Measurements from ENCODE around the gene RNF151. TPM values are rescaled to one million over a fixed set of nuclear protein-coding genes. Genes with fewer than 3 reads are reported as not detected.

Gene RNF151
- polyA plus RNA-seq, 1 donor from 2014 or later = not detected

- Histone ChIP-seq H2AFZ (ENCODE audit: low read depth, low read length) (no peak overlapping the region), H3K9me2 (ENCODE audit: insufficient read depth, low read length) (no peaks in the 10 kb centered on the region), H3K9ac (ENCODE audit: low read length) (no peak overlapping the region), H3K4me3 (ENCODE audit: low read length) (no peak overlapping the region), H4K20me1 (ENCODE audit: insufficient read depth) (no peaks in the 10 kb centered on the region), H3F3A (ENCODE audit: insufficient read depth, low read length, poor library complexity, severe bottlenecking) (no peaks in the 10 kb centered on the region), H3K4me2 (ENCODE audit: low read length) (no peak overlapping the region), H3K27ac (ENCODE audit: low read length) (no peak overlapping the region), H3K9me3 (ENCODE audit: low read length) (no peaks in the 10 kb centered on the region), H3K36me3 (ENCODE audit: insufficient read depth, low read length) (no peaks in the 10 kb centered on the region), H3K79me2 (replicated peaks; ENCODE audit: insufficient read depth, low read length) (no peaks in the 10 kb centered on the region), H3K27me3 (ENCODE audit: insufficient read depth, low read depth, low read length) (peaks cover 63% of the 10 kb centered on the region)
- TF ChIP-seq TAF1 (IDR thresholded peaks at IDR 0.05; ENCODE audit: low read depth) (no peak), RAD21 (conservative IDR thresholded peaks at IDR 0.05) (no peak), REST (IDR thresholded peaks at IDR 0.05; ENCODE audit: borderline replicate concordance) (no peak), POLR2AphosphoS5 (IDR thresholded peaks at IDR 0.05) (no peak), SMC3 (conservative IDR thresholded peaks at IDR 0.05; ENCODE audit: poor library complexity) (no peak), EZH2 (IDR thresholded peaks at IDR 0.05; ENCODE audit: borderline replicate concordance, insufficient read depth, low read length, poor library complexity, severe bottlenecking) (no peak), CTCF (IDR thresholded peaks at IDR 0.05; ENCODE audit: poor library complexity, severe bottlenecking) (no peak), MXI1 (conservative IDR thresholded peaks at IDR 0.05; ENCODE audit: poor library complexity, severe bottlenecking) (no peak), EP300 (conservative IDR thresholded peaks at IDR 0.05; ENCODE audit: poor library complexity, severe bottlenecking) (no peak)
These were observed 45.9 kb upstream of the RNF151 start for GRCh38 chr16:1920727-1921171.

GRCh38 chr16:1922357-1922756, 44.3 kb upstream of the RNF151 start:
- no peak for TF ChIP-seq EP300 (conservative IDR thresholded peaks at IDR 0.05; ENCODE audit: poor library complexity, severe bottlenecking)
- no peak for TF ChIP-seq EZH2 (IDR thresholded peaks at IDR 0.05; ENCODE audit: borderline replicate concordance, insufficient read depth, low read length, poor library complexity, severe bottlenecking)
- no peak for TF ChIP-seq TAF1 (IDR thresholded peaks at IDR 0.05; ENCODE audit: low read depth)
- no peak for TF ChIP-seq CTCF (IDR thresholded peaks at IDR 0.05; ENCODE audit: poor library complexity, severe bottlenecking)
- TF ChIP-seq REST (IDR thresholded peaks at IDR 0.05; ENCODE audit: borderline replicate concordance) = no peak
- TF ChIP-seq POLR2AphosphoS5 (IDR thresholded peaks at IDR 0.05) = no peak
- TF ChIP-seq RAD21 (conservative IDR thresholded peaks at IDR 0.05) = no peak
- TF ChIP-seq MXI1 (conservative IDR thresholded peaks at IDR 0.05; ENCODE audit: poor library complexity, severe bottlenecking) = no peak
- no peak for TF ChIP-seq SMC3 (conservative IDR thresholded peaks at IDR 0.05; ENCODE audit: poor library complexity)
- no peak overlapping the region for H3K9ac ChIP-seq (ENCODE audit: low read length)
- H3K27me3 ChIP-seq (ENCODE audit: insufficient read depth, low read depth, low read length) = peaks cover 47% of the 10 kb centered on the region

More at GRCh38 chr16:1922357-1922756, 44.3 kb upstream of the RNF151 start:
- Histone ChIP-seq H3K9me2 (ENCODE audit: insufficient read depth, low read length) (no peaks in the 10 kb centered on the region), H3K36me3 (ENCODE audit: insufficient read depth, low read length) (no peaks in the 10 kb centered on the region), H3K4me2 (ENCODE audit: low read length) (no peak overlapping the region), H2AFZ (ENCODE audit: low read depth, low read length) (no peak overlapping the region), H3K4me3 (ENCODE audit: low read length) (no peak overlapping the region), H3K9me3 (ENCODE audit: low read length) (no peaks in the 10 kb centered on the region), H3K27ac (ENCODE audit: low read length) (no peak overlapping the region), H4K20me1 (ENCODE audit: insufficient read depth) (no peaks in the 10 kb centered on the region), H3K79me2 (replicated peaks; ENCODE audit: insufficient read depth, low read length) (no peaks in the 10 kb centered on the region), H3F3A (ENCODE audit: insufficient read depth, low read length, poor library complexity, severe bottlenecking) (no peaks in the 10 kb centered on the region)

All from neural cell (in vitro differentiated cells).